ENCODE data around the gene C6orf58.
"Not testable (repeated sequence)": the region's sequence is repeated elsewhere in the genome, so short reads cannot be mapped to it uniquely, and the experiment has no call there.

The C6orf58 gene

GRCh38 chr6:127578900-127579299 is 1.9 kb downstream of the C6orf58 start:
- H3K4me3 ChIP-seq (ENCODE audit: low read length), result no peak overlapping the region

DNA sequence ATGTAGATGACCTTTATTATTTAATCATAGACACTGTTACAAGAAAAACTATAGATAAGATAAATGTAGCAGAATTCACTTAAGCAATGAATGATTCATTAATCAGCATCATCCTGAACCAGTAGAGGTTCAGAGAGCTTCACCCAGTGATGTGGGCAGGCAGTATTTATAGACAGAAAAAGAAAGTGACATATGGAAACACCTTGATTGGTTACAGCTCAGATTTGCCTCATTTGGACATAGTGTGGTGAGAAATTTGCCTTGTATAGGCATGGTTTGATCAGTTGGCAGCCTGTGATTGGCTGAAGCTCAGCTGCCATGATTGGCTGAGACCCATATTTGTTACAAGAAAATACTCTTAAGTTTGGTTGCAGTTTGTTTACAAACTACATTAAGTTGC is 4.6 kb downstream of the C6orf58 start:
- no peak overlapping the region for H3K4me3 ChIP-seq (ENCODE audit: low read length)
- TF ChIP-seq ZNF274 (IDR thresholded peaks at IDR 0.05; ENCODE audit: low read depth, low read length), result no peak

More at GRCh38 chr6:127578900-127579299, 1.9 kb downstream of the C6orf58 start:
- TF ChIP-seq ZNF274 (IDR thresholded peaks at IDR 0.05; ENCODE audit: low read depth, low read length), result no peak

DNA sequence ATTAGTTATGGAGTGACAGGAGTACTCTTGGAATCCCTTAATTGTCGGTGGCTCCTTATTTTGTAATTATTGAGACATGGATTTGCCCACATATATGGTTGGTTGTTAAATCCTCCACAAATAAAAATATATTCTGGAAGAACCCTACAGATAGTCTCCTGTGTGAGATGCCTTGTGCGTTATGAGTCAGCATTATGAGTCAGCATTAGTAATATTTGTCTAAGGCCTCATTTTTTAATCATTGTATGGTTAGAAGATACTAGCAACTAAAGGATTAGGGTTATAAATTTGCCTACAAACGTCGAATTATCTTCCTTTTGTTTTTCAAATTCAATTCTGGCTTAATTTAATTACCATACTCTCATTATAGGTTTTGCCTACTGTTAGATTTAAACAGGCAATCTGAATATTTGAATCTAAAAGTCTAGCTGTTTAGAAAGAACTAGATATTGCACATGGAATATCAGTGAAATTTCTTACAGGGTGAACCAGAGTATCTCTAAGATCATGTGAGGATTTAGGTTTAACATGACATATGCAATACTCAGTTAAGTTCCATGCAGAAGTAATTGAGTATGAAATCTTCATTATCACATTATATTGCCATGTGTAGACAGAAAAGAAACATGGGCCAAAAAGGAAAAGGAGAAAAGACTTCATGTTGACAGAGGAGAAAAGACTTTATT is 5.9 kb downstream of the C6orf58 start:
- TF ChIP-seq ZNF274 (IDR thresholded peaks at IDR 0.05; ENCODE audit: low read depth, low read length), result no peak
- no peak overlapping the region for H3K4me3 ChIP-seq (ENCODE audit: low read length)

DNA sequence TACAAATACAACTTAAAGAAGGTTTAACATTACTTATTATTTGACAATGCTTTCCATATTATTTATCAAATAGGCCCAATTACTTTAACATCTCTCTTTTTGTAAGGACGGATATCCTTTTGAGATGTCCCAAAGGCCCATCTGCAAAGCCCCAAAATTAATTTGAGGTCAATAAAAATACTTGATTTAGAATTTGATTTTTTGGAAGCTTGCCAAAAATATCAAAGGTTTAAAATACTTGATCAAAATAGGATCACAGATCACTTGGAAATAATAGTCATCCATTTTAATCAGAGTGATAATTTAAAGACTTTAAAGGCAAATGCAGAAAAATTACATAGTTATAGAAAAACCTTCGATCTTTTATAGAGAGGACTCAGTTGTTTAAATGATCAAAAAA is 8.1 kb downstream of the C6orf58 start:
- no peak overlapping the region for H3K4me3 ChIP-seq (ENCODE audit: low read length)
- no peak for TF ChIP-seq ZNF274 (IDR thresholded peaks at IDR 0.05; ENCODE audit: low read depth, low read length)

GRCh38 chr6:127586372-127586771 is 9.4 kb downstream of the C6orf58 start:
- H3K4me3 ChIP-seq (ENCODE audit: low read length), result no peak overlapping the region
- no peak for TF ChIP-seq ZNF274 (IDR thresholded peaks at IDR 0.05; ENCODE audit: low read depth, low read length)

DNA sequence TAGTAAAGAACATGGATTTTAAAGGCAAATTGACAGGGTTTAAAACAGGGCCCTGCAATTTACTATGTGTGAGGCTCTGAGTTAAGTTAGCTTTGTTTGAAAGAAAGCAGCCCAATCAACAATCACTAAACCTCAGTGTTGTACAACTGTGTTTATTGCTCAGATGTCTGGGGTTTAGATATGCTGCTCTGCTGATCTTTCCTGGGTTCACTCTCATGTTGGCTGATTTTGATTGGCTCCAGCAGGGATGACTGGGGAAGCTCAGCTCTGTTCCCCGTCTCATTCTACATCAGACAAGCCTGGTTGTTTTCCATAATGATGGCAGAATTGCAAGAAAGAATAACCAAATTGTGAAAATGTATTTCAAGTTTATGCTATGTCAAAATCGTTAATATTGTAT is 10.9 kb downstream of the C6orf58 start:
- no peak overlapping the region for H3K4me3 ChIP-seq (ENCODE audit: low read length)
- no peak for TF ChIP-seq ZNF274 (IDR thresholded peaks at IDR 0.05; ENCODE audit: low read depth, low read length)

- no peak for TF ChIP-seq ZNF274 (IDR thresholded peaks at IDR 0.05; ENCODE audit: low read depth, low read length)
- no peak overlapping the region for H3K4me3 ChIP-seq (ENCODE audit: low read length)
Measured at GRCh38 chr6:127589135-127589534, 12.2 kb downstream of the C6orf58 start.

GRCh38 chr6:127590344-127590743 is 13.4 kb downstream of the C6orf58 start:
- no peak for TF ChIP-seq ZNF274 (IDR thresholded peaks at IDR 0.05; ENCODE audit: low read depth, low read length)
- no peak overlapping the region for H3K4me3 ChIP-seq (ENCODE audit: low read length)

GRCh38 chr6:127592964-127593363 is 16.0 kb downstream of the C6orf58 start:
- no peak for TF ChIP-seq ZNF274 (IDR thresholded peaks at IDR 0.05; ENCODE audit: low read depth, low read length)
- no peak overlapping the region for H3K4me3 ChIP-seq (ENCODE audit: low read length)

- not testable (repeated sequence) for H3K4me3 ChIP-seq (ENCODE audit: low read length)
Measured at GRCh38 chr6:127593456-127593855, 16.5 kb downstream of the C6orf58 start.

DNA sequence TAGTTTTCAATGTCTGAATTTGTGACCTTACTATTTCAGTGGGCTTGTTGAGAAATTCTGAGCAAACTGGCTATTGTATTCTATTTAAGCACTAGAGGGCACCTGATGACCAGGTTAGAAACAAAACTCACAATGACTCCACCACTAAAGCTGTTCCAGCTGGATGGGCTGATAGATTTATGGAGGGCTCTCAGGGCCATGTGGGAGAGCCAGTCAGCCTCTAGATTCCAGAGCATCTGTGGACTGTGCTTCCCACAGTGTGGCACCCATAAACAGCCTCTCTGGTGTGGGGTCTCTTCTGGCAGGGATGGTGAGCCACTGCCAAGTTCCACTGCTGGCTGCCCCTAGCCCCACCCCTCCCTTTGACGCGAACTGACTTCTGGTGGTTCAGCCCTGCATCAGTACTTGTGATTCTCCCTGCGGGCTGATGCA is 29.2 kb downstream of the C6orf58 start:
- no peak overlapping the region for H3K4me3 ChIP-seq (ENCODE audit: low read length)

DNA sequence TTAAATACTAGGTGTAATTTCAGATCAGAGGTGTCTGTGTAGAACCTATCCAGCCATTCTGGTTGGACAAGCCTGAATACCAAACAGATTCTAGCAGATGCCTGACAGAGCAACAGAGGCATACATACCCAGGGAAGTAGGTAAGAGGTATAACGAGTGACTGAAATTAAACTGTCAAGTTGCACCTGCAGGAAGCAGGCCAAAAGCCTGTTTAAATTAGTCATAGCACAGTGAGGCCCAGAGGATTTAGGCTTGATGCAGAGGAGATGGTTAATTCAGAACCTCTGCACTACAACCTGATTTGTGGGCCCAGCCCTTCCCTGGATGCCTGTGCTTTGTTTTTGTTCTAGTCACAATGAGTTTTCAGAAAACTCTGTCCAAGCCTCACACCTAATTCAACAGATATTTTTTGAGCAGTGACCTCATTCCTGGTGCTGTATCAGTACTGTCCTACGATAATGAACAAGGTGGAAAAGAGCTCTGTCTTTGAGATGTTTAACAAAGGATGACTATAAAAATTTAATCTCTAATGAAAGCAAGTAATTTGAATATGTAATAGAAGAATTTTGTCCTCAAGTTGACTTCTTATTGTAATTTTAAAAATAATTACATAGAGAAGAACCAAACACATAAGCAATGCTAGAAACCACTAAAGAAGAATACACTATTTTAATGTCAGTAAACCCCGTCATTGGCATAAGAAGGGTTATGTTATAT is 31.7 kb downstream of the C6orf58 start:
- H3K4me3 ChIP-seq (ENCODE audit: low read length), result no peak overlapping the region
- TF ChIP-seq ZNF274 (IDR thresholded peaks at IDR 0.05; ENCODE audit: low read depth, low read length), result no peak

More for the DNA sequence above, 29.2 kb downstream of the C6orf58 start:
- TF ChIP-seq ZNF274 (IDR thresholded peaks at IDR 0.05; ENCODE audit: low read depth, low read length), result no peak

- no peak for TF ChIP-seq ZNF274 (IDR thresholded peaks at IDR 0.05; ENCODE audit: low read depth, low read length)
- H3K4me3 ChIP-seq (ENCODE audit: low read length), result no peak overlapping the region
Measured at GRCh38 chr6:127618729-127619128, 41.8 kb downstream of the C6orf58 start.

GRCh38 chr6:127630800-127631199 is 53.8 kb downstream of the C6orf58 start:
- no peak for TF ChIP-seq ZNF274 (IDR thresholded peaks at IDR 0.05; ENCODE audit: low read depth, low read length)
- H3K4me3 ChIP-seq (ENCODE audit: low read length), result no peak overlapping the region

DNA sequence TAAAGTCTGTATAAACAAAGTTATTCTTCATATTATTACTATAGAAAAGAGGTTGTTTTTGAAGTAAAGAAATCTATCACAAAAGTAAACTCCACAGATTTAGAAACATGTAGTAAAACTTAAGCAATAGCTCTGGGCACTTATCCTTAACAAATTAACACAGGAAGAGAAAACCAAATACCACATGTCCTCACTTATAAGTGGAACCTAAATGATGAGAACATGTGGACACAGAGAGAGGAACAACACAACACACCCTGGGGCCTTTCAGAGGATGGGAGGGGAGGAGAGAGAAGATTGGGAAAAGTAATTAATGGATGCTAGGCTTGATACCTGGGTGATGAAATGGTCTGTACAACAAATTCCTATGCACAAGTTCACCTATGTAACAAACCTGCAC is 57.2 kb downstream of the C6orf58 start:
- H3K4me3 ChIP-seq (ENCODE audit: low read length), result no peak overlapping the region
- TF ChIP-seq ZNF274 (IDR thresholded peaks at IDR 0.05; ENCODE audit: low read depth, low read length), result no peak

Measured in GM08714 (cell line).